HEK293T (cell line): ENCODE data around the gene TTC33.

Experiments
- ARNT ChIP-seq: fragments of 450-650 bp; IDR thresholded peaks from 2 replicates; pipeline ENCODE4 v1.6.1; 2017; ENCODE audit warnings: mild to moderate bottlenecking
- BHLHE40 ChIP-seq: fragments of 450-650 bp; IDR thresholded peaks from 2 replicates; pipeline ENCODE4 v1.6.1; 2016; ENCODE audit warnings: mild to moderate bottlenecking, moderate library complexity, borderline replicate concordance
- FOXK2 ChIP-seq: fragments of 450-650 bp; IDR thresholded peaks from 2 replicates; pipeline ENCODE4 v1.6.1; 2016; ENCODE audit warnings: mild to moderate bottlenecking
- FOXM1 ChIP-seq: fragments of 450-650 bp; IDR thresholded peaks from 2 replicates; pipeline ENCODE4 v1.6.1; 2017; ENCODE audit warnings: mild to moderate bottlenecking, borderline replicate concordance
- L3MBTL2 ChIP-seq: fragments of 450-650 bp; conservative IDR thresholded peaks from 2 replicates; pipeline ENCODE4 v1.6.1; 2016; ENCODE audit warnings: mild to moderate bottlenecking
- NFRKB ChIP-seq: fragments of 450-650 bp; IDR thresholded peaks from 2 replicates; pipeline ENCODE4 v1.6.1; 2016; ENCODE audit warnings: mild to moderate bottlenecking, moderate library complexity
- SP1 ChIP-seq: fragments of 450-650 bp; IDR thresholded peaks from 2 replicates; pipeline ENCODE4 v1.6.1; 2017
- SUZ12 ChIP-seq: fragments of 450-650 bp; IDR thresholded peaks from 2 replicates; pipeline ENCODE4 v1.6.1; 2016; ENCODE audit warnings: mild to moderate bottlenecking
- TARDBP ChIP-seq: fragments of 450-650 bp; IDR thresholded peaks from 2 replicates; pipeline ENCODE4 v1.6.1; 2016
- ZNF384 ChIP-seq: fragments of 450-650 bp; IDR thresholded peaks from 2 replicates; pipeline ENCODE4 v1.6.1; 2016
- TF ChIP-seq, protein P1 (sequence below): fragments of 450-650 bp; IDR thresholded peaks from 2 replicates; pipeline ENCODE4 v1.6.1; 2016

GRCh38 chr5:40559306-40559705 is 196.5 kb downstream of the TTC33 start:
- TF ChIP-seq SUZ12 (no peak), SP1 (no peak), TARDBP (no peak), L3MBTL2 (no peak), FOXK2 (no peak), NFRKB (no peak), ZNF384 (no peak), BHLHE40 (no peak), ARNT (no peak), FOXM1 (no peak)
- TF ChIP-seq, protein P1, sequence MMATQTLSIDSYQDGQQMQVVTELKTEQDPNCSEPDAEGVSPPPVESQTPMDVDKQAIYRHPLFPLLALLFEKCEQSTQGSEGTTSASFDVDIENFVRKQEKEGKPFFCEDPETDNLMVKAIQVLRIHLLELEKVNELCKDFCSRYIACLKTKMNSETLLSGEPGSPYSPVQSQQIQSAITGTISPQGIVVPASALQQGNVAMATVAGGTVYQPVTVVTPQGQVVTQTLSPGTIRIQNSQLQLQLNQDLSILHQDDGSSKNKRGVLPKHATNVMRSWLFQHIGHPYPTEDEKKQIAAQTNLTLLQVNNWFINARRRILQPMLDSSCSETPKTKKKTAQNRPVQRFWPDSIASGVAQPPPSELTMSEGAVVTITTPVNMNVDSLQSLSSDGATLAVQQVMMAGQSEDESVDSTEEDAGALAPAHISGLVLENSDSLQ = no peak
